GM12878 (cell line): ENCODE results near the gene LEMD2. TPM values are rescaled to one million over a fixed set of nuclear protein-coding genes. Genes with fewer than 3 reads are reported as not detected.

ENCODE experiments used
- ATAC-seq: fragments of 200-7000 bp; cut with Tn5 transposase; 3 replicates; pipeline ENCODE4 v1.9.1; 2020; ENCODE audit warnings: mild to moderate bottlenecking, moderate library complexity
- BruUV-seq: library from RNA; stranded (reverse); fragments of 400-500 nt; replicated peaks from 2 replicates; lab custom pipeline; 2021; lab: Mats Ljungman, UMichigan
- CTCF ChIA-PET: fragments of 300-600 bp; sonication (Branson Sonifier 250); formaldehyde crosslinking; extraction: SDS; loops from one replicate; lab custom pipeline; 2021; ENCODE audit warnings: inconsistent platforms; lab: Yijun Ruan, JAX
- POLR2A ChIA-PET: fragments of 350-600 bp; formaldehyde crosslinking; extraction: SDS; loops from one replicate; lab custom pipeline; 2021; ENCODE audit warnings: inconsistent platforms; lab: Charles Lee
- RAD21 ChIA-PET: fragments of 300-600 bp; sonication (Branson Sonifier 250); formaldehyde crosslinking; loops from one replicate; lab custom pipeline; 2023; ENCODE audit warnings: antibody characterized with exemption; ENCODE audit not compliant: unreplicated experiment; lab: Charles Lee
- SMC1A ChIA-PET: fragments of 300-600 bp; sonication (Branson Sonifier 250); formaldehyde crosslinking; loops from one replicate; lab custom pipeline; 2023; ENCODE audit not compliant: unreplicated experiment, uncharacterized antibody; lab: Charles Lee
- DNase-seq: peaks from one replicate; pipeline ENCODE4 v3.0.0-alpha.2; 2011; ENCODE audit warnings: low read depth, low spot score
- FAIRE-seq: peaks from 3 replicates; lab custom pipeline; 2011; peaks lifted over from hg19 to GRCh38; lab: Jason Lieb, UNC
- H2AFZ ChIP-seq: 2 replicates; pipeline ENCODE4 v1.6.0; 2011; ENCODE audit warnings: low read depth, low read length, control low read depth; ENCODE audit not compliant: control insufficient read depth
- H3K27ac ChIP-seq: 2 replicates; pipeline ENCODE4 v1.5.1; 2011; ENCODE audit warnings: control low read depth; ENCODE audit not compliant: control insufficient read depth, insufficient read depth
- H3K27me3 ChIP-seq, 2 experiments: replicated peaks in 1 of 2; 2 replicates each; pipeline versions ENCODE4 v1.6.0 to v1.6.1; 2011; ENCODE audit warnings: low read length in 1 of 2; ENCODE audit not compliant: control insufficient read depth in 2 of 2, insufficient read depth in 2 of 2
- H3K36me3 ChIP-seq, 2 experiments: 2 replicates each; pipeline ENCODE4 v1.5.1; 2011; ENCODE audit warnings: low read length in 1 of 2; ENCODE audit not compliant: control insufficient read depth in 2 of 2, insufficient read depth in 2 of 2
- H3K4me1 ChIP-seq: 2 replicates; pipeline ENCODE4 v1.6.1; 2011; ENCODE audit warnings: mild to moderate bottlenecking, low read length, moderate library complexity, mixed read lengths; ENCODE audit not compliant: control insufficient read depth, insufficient read depth
- H3K4me2 ChIP-seq: 2 replicates; pipeline ENCODE4 v1.6.0; 2011; ENCODE audit warnings: control low read depth; ENCODE audit not compliant: control insufficient read depth, insufficient read depth
- H3K4me3 ChIP-seq: fragments of 200-600 bp; sonication (generic); 2 replicates; pipeline ENCODE4 v1.5.1; 2016
- H3K79me2 ChIP-seq: 2 replicates; pipeline ENCODE4 v1.6.0; 2011; ENCODE audit warnings: low read length; ENCODE audit not compliant: control insufficient read depth, insufficient read depth
- H3K9ac ChIP-seq: 2 replicates; pipeline ENCODE4 v1.8.0; 2011; ENCODE audit warnings: low read length, control low read depth, mixed read lengths; ENCODE audit not compliant: control insufficient read depth, insufficient read depth
- H3K9me3 ChIP-seq: replicated peaks from 3 replicates; pipeline ENCODE4 v1.5.1; 2011; ENCODE audit warnings: mild to moderate bottlenecking, low read length; ENCODE audit not compliant: control insufficient read depth, insufficient read depth
- H4K20me1 ChIP-seq: 2 replicates; pipeline ENCODE4 v1.6.0; 2011; ENCODE audit not compliant: control insufficient read depth, insufficient read depth
- HDAC2 ChIP-seq: fragments of 200-600 bp; sonication (generic); IDR thresholded peaks from 2 replicates; pipeline ENCODE4 v1.6.1; 2017
- MYC ChIP-seq: IDR thresholded peaks from 2 replicates; pipeline ENCODE4 v1.6.1; 2011; ENCODE audit warnings: mild to moderate bottlenecking, low read length, moderate library complexity, inconsistent platforms; ENCODE audit not compliant: insufficient read depth, insufficient replicate concordance, insufficient read length, severe bottlenecking
- NR2C1 ChIP-seq: fragments of 450-650 bp; IDR thresholded peaks from 2 replicates; pipeline ENCODE4 v1.6.1; 2017; ENCODE audit warnings: antibody characterized with exemption, mild to moderate bottlenecking, moderate library complexity
- NR2C2 ChIP-seq: IDR thresholded peaks from 2 replicates; pipeline ENCODE4 v1.6.1; 2011; ENCODE audit warnings: borderline replicate concordance, low read depth; ENCODE audit not compliant: control insufficient read depth, insufficient read length
- SMC3 ChIP-seq: IDR thresholded peaks from 2 replicates; pipeline ENCODE4 v1.6.1; 2011; ENCODE audit warnings: low read length, improper control_type of control experiment, borderline replicate concordance
- SRF ChIP-seq, 2 experiments: IDR thresholded peaks; 2 replicates each; pipeline ENCODE4 v1.6.1; 2011; ENCODE audit warnings: low read depth in 2 of 2, low read length in 2 of 2, mild to moderate bottlenecking in 1 of 2, moderate library complexity in 1 of 2
- TCF7 ChIP-seq: IDR thresholded peaks from 2 replicates; pipeline ENCODE4 v1.6.1; 2014; ENCODE audit warnings: antibody characterized with exemption, borderline replicate concordance
- YBX1 ChIP-seq: fragments of 450-650 bp; IDR thresholded peaks from 2 replicates; pipeline ENCODE4 v1.6.1; 2016; ENCODE audit warnings: antibody characterized with exemption
- WGBS: methylation state at CpG from one replicate; pipeline ENCODE4 v1.1.6; 2016; ENCODE audit warnings: low lambda C conversion rate; ENCODE audit not compliant: insufficient replicate concordance, insufficient coverage; ENCODE audit errors: missing lambda C conversion rate; 5-methylcytosine and 5-hydroxymethylcytosine counted together
- in situ Hi-C: fragments of 300-500 bp; cut with MboI; formaldehyde crosslinking; loops from 9 replicates; pipeline ENCODE4 v1.14.3; 2018; ENCODE audit warnings: mixed read lengths
- intact Hi-C: fragments of 100-400 bp; cut with micrococcal nuclease; formaldehyde crosslinking; loops from one replicate; pipeline ENCODE4 v1.14.2; 2022; ENCODE audit not compliant: unreplicated experiment
- polyA plus RNA-seq, 11 experiments: library from polyadenylated mRNA; depleted of rRNA in 4 of 11; unstranded in 6 of 11; stranded (reverse) in 5 of 11; fragments of >200 nt; fragmentation: Nextera tagmentation in 4 of 11; fragmentation: Illumina TruSeq in 1 of 11; extraction: Ambion mirVana in 4 of 11; extraction: Trizol in 1 of 11; gene quantifications; 1 replicate in 1 of 11; 2 replicates in 10 of 11; pipeline versions ENCODE4 v1.2.1 to v1.2.3, GENCODE V29; 2011 to 2016; ENCODE audit warnings: inconsistent platforms in 2 of 11, missing spikeins in 2 of 11, low read depth in 1 of 11
- total RNA-seq, 4 experiments: library from RNA; depleted of rRNA in 3 of 4; stranded (reverse); fragments of >200 nt in 3 of 4; fragmentation: Illumina TruSeq in 1 of 4; extraction: Trizol in 1 of 4; gene quantifications; 2 replicates each; pipeline versions ENCODE4 v1.2.1 to v1.2.3, GENCODE V29; 2013 to 2021
- TF ChIP-seq, protein P1 (sequence below): fragments of 450-650 bp; IDR thresholded peaks from 2 replicates; pipeline ENCODE4 v1.6.1; 2014; ENCODE audit warnings: mild to moderate bottlenecking
- TF ChIP-seq, protein P2 (sequence below): fragments of 450-650 bp; IDR thresholded peaks from 2 replicates; pipeline ENCODE4 v1.6.1; 2016; ENCODE audit warnings: mild to moderate bottlenecking, moderate library complexity, borderline replicate concordance
- TF ChIP-seq, protein P3 (sequence below): fragments of 450-650 bp; formaldehyde crosslinking; IDR thresholded peaks from 2 replicates; pipeline ENCODE4 v1.5.0; 2022; ENCODE audit warnings: mild to moderate bottlenecking, missing genetic modification characterization

The LEMD2 gene
- total and polyA plus RNA-seq, 10 of the 15 experiments (the other 5 are each of a cell fraction or from before 2014, with no cell fraction given) = 0.45 to 47.1 (median 22.8) TPM

DNA sequence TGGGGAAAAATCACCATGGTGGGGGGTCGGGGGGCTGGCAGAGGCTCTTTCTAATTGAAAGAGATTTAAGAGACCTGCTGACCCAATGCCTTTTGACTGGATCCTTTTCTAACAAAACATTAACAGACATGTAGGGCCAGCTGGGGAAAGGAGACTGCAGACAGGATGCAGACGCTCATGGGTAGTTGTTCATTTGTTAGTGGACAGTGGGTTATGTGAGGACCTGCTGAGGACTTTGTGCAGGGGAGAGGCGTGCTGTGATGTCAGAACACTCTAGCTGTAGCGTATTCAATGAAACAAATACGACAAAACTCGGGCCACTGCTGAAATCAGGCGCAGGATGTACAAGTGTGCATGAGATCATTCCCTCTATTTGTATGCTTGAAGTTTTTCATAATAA is 43.4 kb downstream of the LEMD2 start (continued):
- TF ChIP-seq, protein P1, sequence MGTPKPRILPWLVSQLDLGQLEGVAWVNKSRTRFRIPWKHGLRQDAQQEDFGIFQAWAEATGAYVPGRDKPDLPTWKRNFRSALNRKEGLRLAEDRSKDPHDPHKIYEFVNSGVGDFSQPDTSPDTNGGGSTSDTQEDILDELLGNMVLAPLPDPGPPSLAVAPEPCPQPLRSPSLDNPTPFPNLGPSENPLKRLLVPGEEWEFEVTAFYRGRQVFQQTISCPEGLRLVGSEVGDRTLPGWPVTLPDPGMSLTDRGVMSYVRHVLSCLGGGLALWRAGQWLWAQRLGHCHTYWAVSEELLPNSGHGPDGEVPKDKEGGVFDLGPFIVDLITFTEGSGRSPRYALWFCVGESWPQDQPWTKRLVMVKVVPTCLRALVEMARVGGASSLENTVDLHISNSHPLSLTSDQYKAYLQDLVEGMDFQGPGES = no peak
- TF ChIP-seq, all 136 proteins: peak for 0

DNA sequence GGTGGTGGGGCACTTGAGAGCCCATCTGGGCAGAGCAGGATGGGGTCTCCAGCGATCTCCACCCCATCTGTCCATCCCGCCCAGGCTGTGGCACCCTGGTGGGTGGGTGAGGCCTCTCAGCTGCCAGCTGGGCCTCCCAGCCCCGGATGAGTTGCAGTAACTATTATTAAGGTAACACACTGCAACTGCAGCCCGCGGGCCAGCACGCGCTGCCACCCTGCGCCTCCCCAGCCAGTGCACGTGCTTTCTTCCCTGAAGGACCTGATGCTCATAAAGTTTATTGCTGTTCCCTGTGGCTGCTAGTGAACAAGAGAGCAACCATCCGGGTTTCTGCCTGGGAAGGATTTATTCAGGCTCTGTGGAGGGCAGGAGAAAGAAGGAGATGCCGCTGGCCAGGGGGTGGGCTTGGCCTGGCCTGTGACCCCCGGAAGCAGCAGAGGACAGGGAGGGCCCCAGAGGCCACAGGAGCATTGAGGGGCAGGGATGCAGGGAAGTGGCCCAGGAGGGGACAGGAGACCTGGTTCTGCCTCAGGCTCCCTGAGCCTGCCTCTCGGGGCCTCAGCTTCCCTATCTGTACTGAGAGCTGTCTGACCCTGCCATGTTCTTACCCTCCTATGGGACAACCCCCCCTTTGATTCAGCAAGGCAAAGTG is 43.9 kb downstream of the LEMD2 start:
- ChIA-PET POLR2A (interaction anchor here (0.6 kb wide), 1 partner anchor 163 kb away, joined by 7 read pairs; no protein-coding TSS in a partner anchor), CTCF (interaction anchor here (0.6 to 7.2 kb wide), 13 partner anchors 11 to 1353 kb away, joined by 3 to 46 read pairs (median 5); partner anchors contain the start of gene UQCC2), RAD21 (interaction anchor here (0.6 to 1.5 kb wide), 6 partner anchors 30 to 531 kb away, joined by 3 to 5 read pairs (median 3); partner anchors contain the start of gene UQCC2), SMC1A (interaction anchor here (0.7 to 1.1 kb wide), 4 partner anchors 32 to 155 kb away, joined by 3 to 4 read pairs (median 3); partner anchors contain the start of gene UQCC2)
- no peaks in the 10 kb centered on the region; a peak in 1 of 4 replicates for H3K27me3 ChIP-seq
- H3K9ac ChIP-seq = no peak overlapping the region
- H3K4me3 ChIP-seq = no peak overlapping the region
- H3K4me1 ChIP-seq = no peaks in the 10 kb centered on the region
- FAIRE-seq (no peak), DNase-seq (no peak), ATAC-seq (peak; percentile 24)
- in situ Hi-C loops (no loop called here), intact Hi-C loops (loop anchor here (1.0 kb wide), 2 partner anchors 160 to 409 kb away; no protein-coding TSS in a partner anchor)
- no peak overlapping the region for H3K4me2 ChIP-seq
- H3K36me3 ChIP-seq = no peaks in the 10 kb centered on the region
- no peaks in the 10 kb centered on the region for H4K20me1 ChIP-seq
- WGBS = 34% methylated on average over 12 of the region's 13 CpGs
- no peak overlapping the region for H2AFZ ChIP-seq
- H3K27ac ChIP-seq = no peak overlapping the region
- H3K79me2 ChIP-seq = no peaks in the 10 kb centered on the region
- BruUV-seq = no TSS peak
- H3K9me3 ChIP-seq = no peaks in the 10 kb centered on the region
- TF ChIP-seq, protein P2, sequence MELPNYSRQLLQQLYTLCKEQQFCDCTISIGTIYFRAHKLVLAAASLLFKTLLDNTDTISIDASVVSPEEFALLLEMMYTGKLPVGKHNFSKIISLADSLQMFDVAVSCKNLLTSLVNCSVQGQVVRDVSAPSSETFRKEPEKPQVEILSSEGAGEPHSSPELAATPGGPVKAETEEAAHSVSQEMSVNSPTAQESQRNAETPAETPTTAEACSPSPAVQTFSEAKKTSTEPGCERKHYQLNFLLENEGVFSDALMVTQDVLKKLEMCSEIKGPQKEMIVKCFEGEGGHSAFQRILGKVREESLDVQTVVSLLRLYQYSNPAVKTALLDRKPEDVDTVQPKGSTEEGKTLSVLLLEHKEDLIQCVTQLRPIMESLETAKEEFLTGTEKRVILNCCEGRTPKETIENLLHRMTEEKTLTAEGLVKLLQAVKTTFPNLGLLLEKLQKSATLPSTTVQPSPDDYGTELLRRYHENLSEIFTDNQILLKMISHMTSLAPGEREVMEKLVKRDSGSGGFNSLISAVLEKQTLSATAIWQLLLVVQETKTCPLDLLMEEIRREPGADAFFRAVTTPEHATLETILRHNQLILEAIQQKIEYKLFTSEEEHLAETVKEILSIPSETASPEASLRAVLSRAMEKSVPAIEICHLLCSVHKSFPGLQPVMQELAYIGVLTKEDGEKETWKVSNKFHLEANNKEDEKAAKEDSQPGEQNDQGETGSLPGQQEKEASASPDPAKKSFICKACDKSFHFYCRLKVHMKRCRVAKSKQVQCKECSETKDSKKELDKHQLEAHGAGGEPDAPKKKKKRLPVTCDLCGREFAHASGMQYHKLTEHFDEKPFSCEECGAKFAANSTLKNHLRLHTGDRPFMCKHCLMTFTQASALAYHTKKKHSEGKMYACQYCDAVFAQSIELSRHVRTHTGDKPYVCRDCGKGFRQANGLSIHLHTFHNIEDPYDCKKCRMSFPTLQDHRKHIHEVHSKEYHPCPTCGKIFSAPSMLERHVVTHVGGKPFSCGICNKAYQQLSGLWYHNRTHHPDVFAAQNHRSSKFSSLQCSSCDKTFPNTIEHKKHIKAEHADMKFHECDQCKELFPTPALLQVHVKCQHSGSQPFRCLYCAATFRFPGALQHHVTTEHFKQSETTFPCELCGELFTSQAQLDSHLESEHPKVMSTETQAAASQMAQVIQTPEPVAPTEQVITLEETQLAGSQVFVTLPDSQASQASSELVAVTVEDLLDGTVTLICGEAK = no peak
- TF ChIP-seq HDAC2 (no peak), NR2C2 (no peak), SMC3 (no peak), MYC (no peak), YBX1 (no peak), NR2C1 (no peak), TCF7 (no peak), SRF (IDR thresholded peaks at IDR 0.05; ENCODE audit: low read depth in 2 of 2, low read length in 2 of 2) (no peak)
- TF ChIP-seq, protein P3, sequence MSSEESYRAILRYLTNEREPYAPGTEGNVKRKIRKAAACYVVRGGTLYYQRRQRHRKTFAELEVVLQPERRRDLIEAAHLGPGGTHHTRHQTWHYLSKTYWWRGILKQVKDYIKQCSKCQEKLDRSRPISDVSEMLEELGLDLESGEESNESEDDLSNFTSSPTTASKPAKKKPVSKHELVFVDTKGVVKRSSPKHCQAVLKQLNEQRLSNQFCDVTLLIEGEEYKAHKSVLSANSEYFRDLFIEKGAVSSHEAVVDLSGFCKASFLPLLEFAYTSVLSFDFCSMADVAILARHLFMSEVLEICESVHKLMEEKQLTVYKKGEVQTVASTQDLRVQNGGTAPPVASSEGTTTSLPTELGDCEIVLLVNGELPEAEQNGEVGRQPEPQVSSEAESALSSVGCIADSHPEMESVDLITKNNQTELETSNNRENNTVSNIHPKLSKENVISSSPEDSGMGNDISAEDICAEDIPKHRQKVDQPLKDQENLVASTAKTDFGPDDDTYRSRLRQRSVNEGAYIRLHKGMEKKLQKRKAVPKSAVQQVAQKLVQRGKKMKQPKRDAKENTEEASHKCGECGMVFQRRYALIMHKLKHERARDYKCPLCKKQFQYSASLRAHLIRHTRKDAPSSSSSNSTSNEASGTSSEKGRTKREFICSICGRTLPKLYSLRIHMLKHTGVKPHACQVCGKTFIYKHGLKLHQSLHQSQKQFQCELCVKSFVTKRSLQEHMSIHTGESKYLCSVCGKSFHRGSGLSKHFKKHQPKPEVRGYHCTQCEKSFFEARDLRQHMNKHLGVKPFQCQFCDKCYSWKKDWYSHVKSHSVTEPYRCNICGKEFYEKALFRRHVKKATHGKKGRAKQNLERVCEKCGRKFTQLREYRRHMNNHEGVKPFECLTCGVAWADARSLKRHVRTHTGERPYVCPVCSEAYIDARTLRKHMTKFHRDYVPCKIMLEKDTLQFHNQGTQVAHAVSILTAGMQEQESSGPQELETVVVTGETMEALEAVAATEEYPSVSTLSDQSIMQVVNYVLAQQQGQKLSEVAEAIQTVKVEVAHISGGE (CRISPR knock-in tag) = no peak
